Measurements from ENCODE around the gene WNK2.

WNK2 gene

DNA sequence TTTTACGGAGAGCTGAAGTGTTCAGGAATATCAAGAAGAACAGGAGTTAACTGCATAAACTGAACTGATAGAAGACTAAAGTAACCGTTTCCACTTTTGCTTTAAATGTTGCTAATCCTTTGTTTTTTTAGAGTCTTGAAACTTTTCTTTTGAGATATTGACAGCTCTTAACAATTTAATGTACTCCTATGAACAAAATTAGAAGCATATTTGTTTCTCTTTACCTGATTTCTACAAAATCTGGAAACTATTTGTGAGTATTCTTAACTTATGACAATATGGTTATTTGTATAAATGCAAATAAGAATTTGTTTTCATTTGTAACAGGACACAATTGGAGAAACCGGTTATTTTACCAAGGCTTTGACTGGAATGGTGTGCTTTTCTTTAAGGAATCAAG lies 178.1 kb downstream of the WNK2 start:
- peaks cover 14% of the 10 kb centered on the region; the same call in 1 of the 2 replicates for H3K9me3 ChIP-seq (ENCODE audit: control insufficient read depth, insufficient read depth, low read length)
- H3K4me1 ChIP-seq (ENCODE audit: control insufficient read depth, low read length) = peaks cover 23% of the 10 kb centered on the region
- H3K4me2 ChIP-seq (ENCODE audit: low read length) = no peak overlapping the region
- no peaks in the 10 kb centered on the region for H3K79me2 ChIP-seq (ENCODE audit: control insufficient read depth, low read length)
- H3K36me3 ChIP-seq (ENCODE audit: control insufficient read depth, low read length) = no peaks in the 10 kb centered on the region
- H3K9me2 ChIP-seq (replicated peaks; ENCODE audit: control insufficient read depth, low read length) = no peaks in the 10 kb centered on the region
- H3K27me3 ChIP-seq (ENCODE audit: control insufficient read depth, low read length) = no peaks in the 10 kb centered on the region
- H3F3A ChIP-seq (ENCODE audit: control insufficient read depth, insufficient read depth) = 0 out of 2 replicates have a peak, but pooled peaks cover 2% of the 10 kb centered on the region
- TF ChIP-seq, protein P1, sequence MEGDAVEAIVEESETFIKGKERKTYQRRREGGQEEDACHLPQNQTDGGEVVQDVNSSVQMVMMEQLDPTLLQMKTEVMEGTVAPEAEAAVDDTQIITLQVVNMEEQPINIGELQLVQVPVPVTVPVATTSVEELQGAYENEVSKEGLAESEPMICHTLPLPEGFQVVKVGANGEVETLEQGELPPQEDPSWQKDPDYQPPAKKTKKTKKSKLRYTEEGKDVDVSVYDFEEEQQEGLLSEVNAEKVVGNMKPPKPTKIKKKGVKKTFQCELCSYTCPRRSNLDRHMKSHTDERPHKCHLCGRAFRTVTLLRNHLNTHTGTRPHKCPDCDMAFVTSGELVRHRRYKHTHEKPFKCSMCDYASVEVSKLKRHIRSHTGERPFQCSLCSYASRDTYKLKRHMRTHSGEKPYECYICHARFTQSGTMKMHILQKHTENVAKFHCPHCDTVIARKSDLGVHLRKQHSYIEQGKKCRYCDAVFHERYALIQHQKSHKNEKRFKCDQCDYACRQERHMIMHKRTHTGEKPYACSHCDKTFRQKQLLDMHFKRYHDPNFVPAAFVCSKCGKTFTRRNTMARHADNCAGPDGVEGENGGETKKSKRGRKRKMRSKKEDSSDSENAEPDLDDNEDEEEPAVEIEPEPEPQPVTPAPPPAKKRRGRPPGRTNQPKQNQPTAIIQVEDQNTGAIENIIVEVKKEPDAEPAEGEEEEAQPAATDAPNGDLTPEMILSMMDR (IDR thresholded peaks at IDR 0.05; ENCODE audit: low read depth, low read length, poor library complexity, severe bottlenecking) = no peak
- no peak for TF ChIP-seq EZH2phosphoT487 (IDR thresholded peaks at IDR 0.05; ENCODE audit: borderline replicate concordance, low read length)
- H3K4me3 ChIP-seq (ENCODE audit: low read length) = no peak overlapping the region
- no peak overlapping the region for H3K27ac ChIP-seq (ENCODE audit: low read depth, low read length)
- no peaks in the 10 kb centered on the region for H4K20me1 ChIP-seq (ENCODE audit: control insufficient read depth, insufficient read depth, low read depth, low read length)

GRCh38 chr9:93364734-93365426 lies 180.9 kb downstream of the WNK2 start:
- 0 out of 2 replicates have a peak, but pooled peaks cover 2% of the 10 kb centered on the region for H3F3A ChIP-seq (ENCODE audit: control insufficient read depth, insufficient read depth)
- no peaks in the 10 kb centered on the region for H3K27me3 ChIP-seq (ENCODE audit: control insufficient read depth, low read length)
- H3K4me1 ChIP-seq (ENCODE audit: control insufficient read depth, low read length) = peaks cover 18% of the 10 kb centered on the region
- no peaks in the 10 kb centered on the region for H3K9me2 ChIP-seq (replicated peaks; ENCODE audit: control insufficient read depth, low read length)
- TF ChIP-seq, protein P1 (IDR thresholded peaks at IDR 0.05; ENCODE audit: low read depth, low read length, poor library complexity, severe bottlenecking) = no peak
- no peak for TF ChIP-seq EZH2phosphoT487 (IDR thresholded peaks at IDR 0.05; ENCODE audit: borderline replicate concordance, low read length)
- H3K4me3 ChIP-seq (ENCODE audit: low read length) = no peak overlapping the region
- no peaks in the 10 kb centered on the region for H4K20me1 ChIP-seq (ENCODE audit: control insufficient read depth, insufficient read depth, low read depth, low read length)
- H3K36me3 ChIP-seq (ENCODE audit: control insufficient read depth, low read length) = no peaks in the 10 kb centered on the region
- H3K4me2 ChIP-seq (ENCODE audit: low read length) = no peak overlapping the region
- H3K9me3 ChIP-seq (ENCODE audit: control insufficient read depth, insufficient read depth, low read length) = peaks cover 14% of the 10 kb centered on the region; the same call in 1 of the 2 replicates
- no peaks in the 10 kb centered on the region for H3K79me2 ChIP-seq (ENCODE audit: control insufficient read depth, low read length)
- no peak overlapping the region for H3K27ac ChIP-seq (ENCODE audit: low read depth, low read length)

DNA sequence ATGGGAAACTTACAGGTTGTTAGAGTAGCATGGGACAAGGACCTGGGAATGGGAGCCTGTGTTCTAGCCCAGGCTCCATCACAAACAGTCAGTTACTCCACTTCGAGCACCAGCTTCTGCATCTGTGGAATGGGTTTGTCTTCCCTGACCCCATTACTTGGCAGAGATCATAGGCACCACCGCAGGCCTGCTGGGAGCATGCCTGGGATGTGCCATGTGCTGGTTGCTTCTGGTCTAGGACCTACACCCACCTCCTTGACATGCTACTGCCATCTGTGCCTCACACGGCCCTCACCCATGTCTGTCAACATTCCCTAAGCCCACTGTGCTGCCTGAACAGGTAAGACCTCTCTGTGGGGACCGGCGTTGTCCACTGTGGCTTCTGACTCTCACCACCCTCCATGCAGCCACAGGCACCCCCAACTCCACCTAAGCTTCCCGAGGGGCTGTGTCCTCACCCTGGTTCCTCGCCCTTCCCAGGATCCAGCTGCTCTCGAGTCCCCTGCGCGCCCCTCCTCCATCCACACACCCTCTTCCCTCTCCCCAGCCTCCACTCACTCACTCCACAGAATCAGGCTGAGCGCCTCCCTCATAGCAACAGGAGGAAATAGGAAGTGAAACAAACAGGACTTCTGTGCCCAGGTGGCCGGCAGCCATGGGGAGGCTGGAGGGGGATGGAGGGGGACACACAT lies 181.6 kb downstream of the WNK2 start:
- Histone ChIP-seq H3K4me2 (ENCODE audit: low read length) (peak overlapping the region; percentile 60), H3K9me2 (replicated peaks; ENCODE audit: control insufficient read depth, low read length) (no peaks in the 10 kb centered on the region), H3K79me2 (ENCODE audit: control insufficient read depth, low read length) (no peaks in the 10 kb centered on the region), H3K27ac (ENCODE audit: low read depth, low read length) (no peak overlapping the region), H3K4me1 (ENCODE audit: control insufficient read depth, low read length) (peaks cover 18% of the 10 kb centered on the region), H4K20me1 (ENCODE audit: control insufficient read depth, insufficient read depth, low read depth, low read length) (no peaks in the 10 kb centered on the region), H3F3A (ENCODE audit: control insufficient read depth, insufficient read depth) (0 out of 2 replicates have a peak, but pooled peaks cover 2% of the 10 kb centered on the region), H3K27me3 (ENCODE audit: control insufficient read depth, low read length) (no peaks in the 10 kb centered on the region), H3K4me3 (ENCODE audit: low read length) (peak overlapping the region; percentile 41), H3K36me3 (ENCODE audit: control insufficient read depth, low read length) (no peaks in the 10 kb centered on the region), H3K9me3 (ENCODE audit: control insufficient read depth, insufficient read depth, low read length) (peaks cover 14% of the 10 kb centered on the region; the same call in 1 of the 2 replicates)
- TF ChIP-seq, protein P1 (IDR thresholded peaks at IDR 0.05; ENCODE audit: low read depth, low read length, poor library complexity, severe bottlenecking) = no peak
- TF ChIP-seq EZH2phosphoT487 (IDR thresholded peaks at IDR 0.05; ENCODE audit: borderline replicate concordance, low read length) = no peak

All from DOHH2 (cell line).